HepG2 (cell line): ENCODE measurements around the gene GRAP. TPM values are rescaled to one million over a fixed set of nuclear protein-coding genes. Genes with fewer than 3 reads are reported as not detected.

ENCODE experiments used
- ATF7-NPFF ChIP-seq: sonication (generic); formaldehyde crosslinking; IDR thresholded peaks from 2 replicates; pipeline ENCODE4 v1.8.1; 2023; ENCODE audit warnings: mild to moderate bottlenecking, low read depth, missing genetic modification reagents, moderate library complexity
- CCDC6 ChIP-seq: sonication (generic); formaldehyde crosslinking; IDR thresholded peaks from 2 replicates; pipeline ENCODE4 v1.8.1; 2022; ENCODE audit warnings: mild to moderate bottlenecking, missing genetic modification reagents, moderate library complexity
- DBP ChIP-seq: sonication (generic); formaldehyde crosslinking; IDR thresholded peaks from 2 replicates; pipeline ENCODE4 v1.4.0; 2020; ENCODE audit warnings: missing genetic modification reagents; ENCODE audit errors: not compliant biosample characterization
- GFI1 ChIP-seq: sonication (generic); formaldehyde crosslinking; IDR thresholded peaks from 2 replicates; pipeline ENCODE4 v1.5.0; 2020; ENCODE audit warnings: missing genetic modification reagents, mild to moderate bottlenecking, borderline replicate concordance
- HHEX ChIP-seq: IDR thresholded peaks from 2 replicates; pipeline ENCODE4 v1.6.1; 2016; ENCODE audit warnings: control low read depth
- IKZF1 ChIP-seq: fragments of 450-650 bp; IDR thresholded peaks from 2 replicates; pipeline ENCODE4 v1.7.1; 2016
- KDM3A ChIP-seq: IDR thresholded peaks from 2 replicates; pipeline ENCODE4 v1.6.1; 2018; ENCODE audit warnings: low read depth, missing compliant biosample characterization
- KLF11 ChIP-seq: IDR thresholded peaks from 2 replicates; pipeline ENCODE4 v1.6.1; 2016; ENCODE audit warnings: missing compliant biosample characterization
- MAFG ChIP-seq: sonication (generic); formaldehyde crosslinking; IDR thresholded peaks from 2 replicates; pipeline ENCODE4 v1.5.1; 2020; ENCODE audit warnings: mild to moderate bottlenecking, missing genetic modification reagents
- MYC ChIP-seq: sonication (generic); formaldehyde crosslinking; IDR thresholded peaks from 2 replicates; pipeline ENCODE4 v1.9.0; 2021; ENCODE audit warnings: missing genetic modification reagents, borderline replicate concordance
- NFATC3 ChIP-seq: sonication (generic); formaldehyde crosslinking; IDR thresholded peaks from 2 replicates; pipeline ENCODE4 v1.5.1; 2020; ENCODE audit warnings: mild to moderate bottlenecking, missing genetic modification reagents
- NFE2 ChIP-seq: sonication (generic); formaldehyde crosslinking; IDR thresholded peaks from 2 replicates; pipeline ENCODE4 v1.4.0; 2020; ENCODE audit warnings: missing genetic modification reagents
- SRY ChIP-seq: sonication (generic); formaldehyde crosslinking; IDR thresholded peaks from 2 replicates; pipeline ENCODE4 v1.8.0; 2022; ENCODE audit warnings: mild to moderate bottlenecking, missing genetic modification reagents
- SUZ12 ChIP-seq: fragments of 150-350 bp; IDR thresholded peaks from 2 replicates; pipeline ENCODE4 v1.6.1; 2014; ENCODE audit warnings: low read depth, low read length
- TAF1 ChIP-seq: sonication (generic); formaldehyde crosslinking; IDR thresholded peaks from 2 replicates; pipeline ENCODE4 v1.4.0; 2020; ENCODE audit warnings: missing genetic modification reagents
- XRCC5 ChIP-seq: fragments of 200-400 bp; formaldehyde crosslinking; optimal IDR thresholded peaks from 2 replicates; pipeline ENCODE3; 2017; ENCODE audit warnings: mild to moderate bottlenecking, low read length
- ZNF230 ChIP-seq: sonication (generic); formaldehyde crosslinking; IDR thresholded peaks from 2 replicates; pipeline ENCODE4 v1.4.0; 2020; ENCODE audit warnings: mild to moderate bottlenecking, missing genetic modification reagents
- ZNF30 ChIP-seq: sonication (generic); formaldehyde crosslinking; IDR thresholded peaks from 2 replicates; pipeline ENCODE4 v1.5.0; 2020; ENCODE audit warnings: mild to moderate bottlenecking, missing genetic modification reagents
- ZNF362 ChIP-seq: sonication (generic); formaldehyde crosslinking; IDR thresholded peaks from 2 replicates; pipeline ENCODE4 v1.4.0; 2020; ENCODE audit warnings: missing genetic modification reagents, mild to moderate bottlenecking, borderline replicate concordance
- ZNF761 ChIP-seq: sonication (generic); formaldehyde crosslinking; conservative IDR thresholded peaks from 2 replicates; pipeline ENCODE4 v1.4.0; 2020; ENCODE audit warnings: mild to moderate bottlenecking, missing genetic modification reagents
- ZNF883 ChIP-seq: sonication (generic); formaldehyde crosslinking; IDR thresholded peaks from 2 replicates; pipeline ENCODE4 v1.5.1; 2020; ENCODE audit warnings: mild to moderate bottlenecking, missing genetic modification reagents; ENCODE audit errors: not compliant biosample characterization
- ZSCAN21 ChIP-seq: sonication (generic); formaldehyde crosslinking; IDR thresholded peaks from 2 replicates; pipeline ENCODE4 v1.8.0; 2022; ENCODE audit warnings: mild to moderate bottlenecking, missing genetic modification reagents, moderate library complexity, borderline replicate concordance
- polyA plus RNA-seq, 8 experiments: library from polyadenylated mRNA; depleted of rRNA in 3 of 8; stranded (reverse) in 7 of 8; unstranded in 1 of 8; fragments of >200 nt; fragmentation: Illumina TruSeq in 4 of 8; extraction: Trizol in 4 of 8; gene quantifications; 2 replicates each; pipeline versions ENCODE4 v1.2.1 to v1.2.3, GENCODE V29; 2011 to 2016; ENCODE audit warnings: low read depth in 4 of 8, missing spikeins in 1 of 8, mixed read lengths in 1 of 8; ENCODE audit not compliant: insufficient read depth in 1 of 8
- total RNA-seq, 5 experiments: library from RNA; depleted of rRNA; stranded (reverse); fragments of >200 nt; fragmentation: Illumina TruSeq; extraction: Trizol; gene quantifications; 2 replicates each; pipeline ENCODE4 v1.2.3, GENCODE V29; 2016; ENCODE audit warnings: low read depth in 1 of 5
- TF ChIP-seq, protein P1 (sequence below): sonication (generic); formaldehyde crosslinking; IDR thresholded peaks from 2 replicates; pipeline ENCODE4 v1.8.1; 2022; ENCODE audit warnings: mild to moderate bottlenecking, missing genetic modification reagents
- TF ChIP-seq, protein P2 (sequence below): IDR thresholded peaks from 2 replicates; pipeline ENCODE4 v1.6.1; 2016
- TF ChIP-seq, protein P3 (sequence below): IDR thresholded peaks from 2 replicates; pipeline ENCODE4 v1.6.1; 2016; ENCODE audit warnings: low read depth, borderline replicate concordance
- TF ChIP-seq, protein P4 (sequence below): sonication (generic); formaldehyde crosslinking; IDR thresholded peaks from 2 replicates; pipeline ENCODE4 v1.8.1; 2023; ENCODE audit warnings: mild to moderate bottlenecking, missing genetic modification reagents

Gene GRAP
- total and polyA plus RNA-seq, 2 of the 13 experiments (the other 11 are each of a cell fraction or from before 2014, with no cell fraction given), result 0.77 to 1.7 TPM

GRCh38 chr17:19003543-19004420 lies 43.0 kb downstream of the GRAP start (continued):
- TF ChIP-seq ATF7-NPFF (CRISPR knock-in tag) (peak; percentile 64; the same call in 1 of the 2 replicates), SRY (CRISPR knock-in tag) (no peak), ZNF362 (CRISPR knock-in tag) (no peak), DBP (CRISPR knock-in tag) (no peak), CCDC6 (CRISPR knock-in tag) (no peak), HHEX (CRISPR knock-in tag) (no peak), SUZ12 (no peak), KLF11 (CRISPR knock-in tag) (no peak), TAF1 (CRISPR knock-in tag) (peak; percentile 66), NFATC3 (no peak), ZNF883 (CRISPR knock-in tag) (no peak), ZSCAN21 (CRISPR knock-in tag) (no peak), NFE2 (CRISPR knock-in tag) (no peak), ZNF761 (CRISPR knock-in tag) (no peak), GFI1 (CRISPR knock-in tag) (no peak), XRCC5 (no peak), IKZF1 (no peak), MAFG (CRISPR knock-in tag) (no peak), ZNF30 (no peak), ZNF230 (CRISPR knock-in tag) (no peak), KDM3A (CRISPR knock-in tag) (no peak; the same call in 1 of the 2 replicates), MYC (CRISPR knock-in tag) (peak; percentile 46; the same call in 1 of the 2 replicates)
- TF ChIP-seq, protein P1, sequence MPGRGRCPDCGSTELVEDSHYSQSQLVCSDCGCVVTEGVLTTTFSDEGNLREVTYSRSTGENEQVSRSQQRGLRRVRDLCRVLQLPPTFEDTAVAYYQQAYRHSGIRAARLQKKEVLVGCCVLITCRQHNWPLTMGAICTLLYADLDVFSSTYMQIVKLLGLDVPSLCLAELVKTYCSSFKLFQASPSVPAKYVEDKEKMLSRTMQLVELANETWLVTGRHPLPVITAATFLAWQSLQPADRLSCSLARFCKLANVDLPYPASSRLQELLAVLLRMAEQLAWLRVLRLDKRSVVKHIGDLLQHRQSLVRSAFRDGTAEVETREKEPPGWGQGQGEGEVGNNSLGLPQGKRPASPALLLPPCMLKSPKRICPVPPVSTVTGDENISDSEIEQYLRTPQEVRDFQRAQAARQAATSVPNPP (CRISPR knock-in tag), result no peak
- TF ChIP-seq, protein P2, sequence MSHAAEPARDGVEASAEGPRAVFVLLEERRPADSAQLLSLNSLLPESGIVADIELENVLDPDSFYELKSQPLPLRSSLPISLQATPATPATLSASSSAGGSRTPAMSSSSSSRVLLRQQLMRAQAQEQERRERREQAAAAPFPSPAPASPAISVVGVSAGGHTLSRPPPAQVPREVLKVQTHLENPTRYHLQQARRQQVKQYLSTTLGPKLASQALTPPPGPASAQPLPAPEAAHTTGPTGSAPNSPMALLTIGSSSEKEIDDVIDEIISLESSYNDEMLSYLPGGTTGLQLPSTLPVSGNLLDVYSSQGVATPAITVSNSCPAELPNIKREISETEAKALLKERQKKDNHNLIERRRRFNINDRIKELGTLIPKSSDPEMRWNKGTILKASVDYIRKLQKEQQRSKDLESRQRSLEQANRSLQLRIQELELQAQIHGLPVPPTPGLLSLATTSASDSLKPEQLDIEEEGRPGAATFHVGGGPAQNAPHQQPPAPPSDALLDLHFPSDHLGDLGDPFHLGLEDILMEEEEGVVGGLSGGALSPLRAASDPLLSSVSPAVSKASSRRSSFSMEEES (CRISPR knock-in tag), result no peak
- TF ChIP-seq, protein P3, sequence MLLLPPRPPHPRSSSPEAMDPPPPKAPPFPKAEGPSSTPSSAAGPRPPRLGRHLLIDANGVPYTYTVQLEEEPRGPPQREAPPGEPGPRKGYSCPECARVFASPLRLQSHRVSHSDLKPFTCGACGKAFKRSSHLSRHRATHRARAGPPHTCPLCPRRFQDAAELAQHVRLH (CRISPR knock-in tag), result peak; percentile 33; the same call in 1 of the 2 replicates
- TF ChIP-seq, protein P4, sequence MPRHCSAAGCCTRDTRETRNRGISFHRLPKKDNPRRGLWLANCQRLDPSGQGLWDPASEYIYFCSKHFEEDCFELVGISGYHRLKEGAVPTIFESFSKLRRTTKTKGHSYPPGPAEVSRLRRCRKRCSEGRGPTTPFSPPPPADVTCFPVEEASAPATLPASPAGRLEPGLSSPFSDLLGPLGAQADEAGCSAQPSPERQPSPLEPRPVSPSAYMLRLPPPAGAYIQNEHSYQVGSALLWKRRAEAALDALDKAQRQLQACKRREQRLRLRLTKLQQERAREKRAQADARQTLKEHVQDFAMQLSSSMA, result no peak
